HepG2 (cell line): ENCODE results near the gene PRR29. TPM values are rescaled to one million over a fixed set of nuclear protein-coding genes. Genes with fewer than 3 reads are reported as not detected.
A peak's percentile ranks its signal among the peaks of the same experiment; 100 is the strongest.

Source experiments
- CAMTA2 ChIP-seq: sonication (generic); formaldehyde crosslinking; IDR thresholded peaks from 2 replicates; pipeline ENCODE4 v1.4.0; 2020; ENCODE audit warnings: mild to moderate bottlenecking, missing genetic modification reagents, borderline replicate concordance
- DRAP1 ChIP-seq: IDR thresholded peaks from 2 replicates; pipeline ENCODE4 v1.6.1; 2016; ENCODE audit warnings: missing genetic modification reagents, missing compliant biosample characterization
- HMGXB3 ChIP-seq: sonication (generic); formaldehyde crosslinking; IDR thresholded peaks from 2 replicates; pipeline ENCODE4 v1.4.0; 2020; ENCODE audit warnings: missing genetic modification reagents, borderline replicate concordance
- HNRNPLL ChIP-seq: fragments of 200-400 bp; formaldehyde crosslinking; IDR thresholded peaks from 2 replicates; pipeline ENCODE4 v1.6.1; 2017; ENCODE audit warnings: mild to moderate bottlenecking, low read depth, low read length; ENCODE audit not compliant: poor library complexity, severe bottlenecking
- HOXA9 ChIP-seq: sonication (generic); formaldehyde crosslinking; IDR thresholded peaks from 2 replicates; pipeline ENCODE4 v1.8.1; 2022; ENCODE audit warnings: missing genetic modification reagents, mild to moderate bottlenecking, moderate library complexity, borderline replicate concordance
- KDM2A ChIP-seq: sonication (generic); formaldehyde crosslinking; IDR thresholded peaks from 2 replicates; pipeline ENCODE4 v1.4.0; 2020; ENCODE audit warnings: low read depth, missing genetic modification reagents, borderline replicate concordance
- MAFG ChIP-seq: sonication (generic); formaldehyde crosslinking; IDR thresholded peaks from 2 replicates; pipeline ENCODE4 v1.5.1; 2020; ENCODE audit warnings: mild to moderate bottlenecking, missing genetic modification reagents
- RELA ChIP-seq: sonication (generic); formaldehyde crosslinking; IDR thresholded peaks from 2 replicates; pipeline ENCODE4 v1.4.0; 2020; ENCODE audit warnings: missing genetic modification reagents
- RORA ChIP-seq: sonication (generic); formaldehyde crosslinking; IDR thresholded peaks from 2 replicates; pipeline ENCODE4 v1.5.0; 2020; ENCODE audit warnings: mild to moderate bottlenecking, missing genetic modification reagents, moderate library complexity
- SALL1 ChIP-seq: sonication (generic); formaldehyde crosslinking; IDR thresholded peaks from 2 replicates; pipeline ENCODE4 v1.8.0; 2022; ENCODE audit warnings: mild to moderate bottlenecking, missing genetic modification reagents
- TAF1 ChIP-seq: sonication (generic); formaldehyde crosslinking; IDR thresholded peaks from 2 replicates; pipeline ENCODE4 v1.4.0; 2020; ENCODE audit warnings: missing genetic modification reagents
- TEAD2 ChIP-seq: sonication (generic); formaldehyde crosslinking; IDR thresholded peaks from 2 replicates; pipeline ENCODE4 v1.9.0; 2021; ENCODE audit warnings: missing genetic modification reagents
- XRCC5 ChIP-seq: fragments of 200-400 bp; formaldehyde crosslinking; optimal IDR thresholded peaks from 2 replicates; pipeline ENCODE3; 2017; ENCODE audit warnings: mild to moderate bottlenecking, low read length
- ZBTB8A ChIP-seq: sonication (generic); formaldehyde crosslinking; IDR thresholded peaks from 2 replicates; pipeline ENCODE4 v1.4.0; 2020; ENCODE audit warnings: mild to moderate bottlenecking, low read depth, missing genetic modification reagents, borderline replicate concordance
- ZNF207 ChIP-seq: fragments of 450-650 bp; IDR thresholded peaks from 2 replicates; pipeline ENCODE4 v1.6.1; 2016; ENCODE audit warnings: antibody characterized with exemption, borderline replicate concordance
- ZNF543 ChIP-seq: sonication (generic); formaldehyde crosslinking; IDR thresholded peaks from 2 replicates; pipeline ENCODE4 v1.4.0; 2020; ENCODE audit warnings: mild to moderate bottlenecking, missing genetic modification reagents
- ZNF546 ChIP-seq: sonication (generic); formaldehyde crosslinking; conservative IDR thresholded peaks from 2 replicates; pipeline ENCODE4 v1.8.1; 2023; ENCODE audit warnings: mild to moderate bottlenecking, missing genetic modification reagents
- ZNF709 ChIP-seq: sonication (generic); formaldehyde crosslinking; IDR thresholded peaks from 2 replicates; pipeline ENCODE4 v1.5.0; 2020; ENCODE audit warnings: mild to moderate bottlenecking, missing genetic modification reagents
- ZNF747 ChIP-seq: sonication (generic); formaldehyde crosslinking; IDR thresholded peaks from 2 replicates; pipeline ENCODE4 v1.8.1; 2023; ENCODE audit warnings: missing genetic modification reagents, mild to moderate bottlenecking, borderline replicate concordance
- ZNF75D ChIP-seq: sonication (generic); formaldehyde crosslinking; IDR thresholded peaks from 2 replicates; pipeline ENCODE4 v1.8.1; 2023; ENCODE audit warnings: missing genetic modification reagents, mild to moderate bottlenecking, borderline replicate concordance
- polyA plus RNA-seq, 8 experiments: library from polyadenylated mRNA; depleted of rRNA in 3 of 8; stranded (reverse) in 7 of 8; unstranded in 1 of 8; fragments of >200 nt; fragmentation: Illumina TruSeq in 4 of 8; extraction: Trizol in 4 of 8; gene quantifications; 2 replicates each; pipeline versions ENCODE4 v1.2.1 to v1.2.3, GENCODE V29; 2011 to 2016; ENCODE audit warnings: low read depth in 4 of 8, missing spikeins in 1 of 8, mixed read lengths in 1 of 8; ENCODE audit not compliant: insufficient read depth in 1 of 8
- total RNA-seq, 5 experiments: library from RNA; depleted of rRNA; stranded (reverse); fragments of >200 nt; fragmentation: Illumina TruSeq; extraction: Trizol; gene quantifications; 2 replicates each; pipeline ENCODE4 v1.2.3, GENCODE V29; 2016; ENCODE audit warnings: low read depth in 1 of 5
- TF ChIP-seq, protein P1 (sequence below): sonication (generic); formaldehyde crosslinking; IDR thresholded peaks from 2 replicates; pipeline ENCODE4 v1.4.0; 2020; ENCODE audit warnings: missing genetic modification reagents, borderline replicate concordance
- TF ChIP-seq, protein P2 (sequence below): sonication (generic); formaldehyde crosslinking; IDR thresholded peaks from 2 replicates; pipeline ENCODE4 v1.4.0; 2020; ENCODE audit warnings: mild to moderate bottlenecking, missing genetic modification reagents

PRR29 gene
- total and polyA plus RNA-seq, 2 of the 13 experiments (the other 11 are each of a cell fraction or from before 2014, with no cell fraction given): 0.07 to 0.20 TPM

DNA sequence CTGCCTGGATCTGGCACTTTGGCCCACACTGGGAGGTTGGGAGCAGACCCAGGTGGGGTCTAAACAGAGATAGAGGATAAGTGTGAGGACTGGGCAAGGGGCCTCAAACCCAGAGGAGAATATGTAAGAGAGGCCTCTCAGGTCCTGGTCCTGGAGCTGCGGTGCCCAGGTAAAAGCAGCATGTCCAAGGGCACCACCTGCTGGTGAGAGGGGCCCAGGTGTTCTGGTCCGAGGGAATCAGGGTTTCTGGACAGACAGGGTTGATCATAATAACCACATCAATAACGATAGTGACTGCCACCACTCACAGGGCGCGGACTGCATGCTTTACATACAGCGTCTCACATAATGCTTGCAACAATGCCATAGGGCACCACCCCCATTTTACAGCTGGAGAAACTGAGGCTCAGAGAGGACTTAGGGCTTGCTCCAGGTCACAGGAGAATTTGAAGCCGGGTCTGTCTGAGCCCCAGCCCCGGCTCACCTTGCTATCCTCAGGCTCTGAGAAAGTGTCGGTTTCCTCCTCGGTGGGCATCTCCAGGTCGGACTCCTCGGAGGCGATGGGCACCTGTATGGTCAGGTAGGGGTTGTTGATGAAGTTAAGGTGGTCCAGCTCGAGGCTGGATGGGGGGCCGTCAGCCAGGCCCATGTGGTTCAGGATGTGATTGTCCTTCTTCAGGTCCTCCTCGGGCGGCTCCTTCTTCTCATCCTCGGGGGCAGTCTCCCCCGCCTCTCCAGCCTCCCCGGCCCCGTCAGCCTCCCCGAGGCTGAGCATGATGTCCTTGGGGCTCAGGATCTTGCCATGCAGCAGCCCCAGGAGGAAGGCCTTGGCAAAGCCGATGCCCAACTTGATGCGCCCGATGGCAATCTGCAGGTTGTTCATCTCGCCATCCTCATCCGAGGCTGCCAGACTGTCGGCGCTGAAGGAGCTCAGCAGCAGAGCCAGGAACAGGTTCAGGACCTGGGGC is 46.9 kb upstream of the PRR29 start (continued):
- TF ChIP-seq, protein P1, sequence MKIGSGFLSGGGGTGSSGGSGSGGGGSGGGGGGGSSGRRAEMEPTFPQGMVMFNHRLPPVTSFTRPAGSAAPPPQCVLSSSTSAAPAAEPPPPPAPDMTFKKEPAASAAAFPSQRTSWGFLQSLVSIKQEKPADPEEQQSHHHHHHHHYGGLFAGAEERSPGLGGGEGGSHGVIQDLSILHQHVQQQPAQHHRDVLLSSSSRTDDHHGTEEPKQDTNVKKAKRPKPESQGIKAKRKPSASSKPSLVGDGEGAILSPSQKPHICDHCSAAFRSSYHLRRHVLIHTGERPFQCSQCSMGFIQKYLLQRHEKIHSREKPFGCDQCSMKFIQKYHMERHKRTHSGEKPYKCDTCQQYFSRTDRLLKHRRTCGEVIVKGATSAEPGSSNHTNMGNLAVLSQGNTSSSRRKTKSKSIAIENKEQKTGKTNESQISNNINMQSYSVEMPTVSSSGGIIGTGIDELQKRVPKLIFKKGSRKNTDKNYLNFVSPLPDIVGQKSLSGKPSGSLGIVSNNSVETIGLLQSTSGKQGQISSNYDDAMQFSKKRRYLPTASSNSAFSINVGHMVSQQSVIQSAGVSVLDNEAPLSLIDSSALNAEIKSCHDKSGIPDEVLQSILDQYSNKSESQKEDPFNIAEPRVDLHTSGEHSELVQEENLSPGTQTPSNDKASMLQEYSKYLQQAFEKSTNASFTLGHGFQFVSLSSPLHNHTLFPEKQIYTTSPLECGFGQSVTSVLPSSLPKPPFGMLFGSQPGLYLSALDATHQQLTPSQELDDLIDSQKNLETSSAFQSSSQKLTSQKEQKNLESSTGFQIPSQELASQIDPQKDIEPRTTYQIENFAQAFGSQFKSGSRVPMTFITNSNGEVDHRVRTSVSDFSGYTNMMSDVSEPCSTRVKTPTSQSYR (CRISPR knock-in tag): no peak
- no peak for TF ChIP-seq TAF1 (CRISPR knock-in tag)
- TF ChIP-seq ZNF546 (CRISPR knock-in tag): no peak
- no peak for TF ChIP-seq KDM2A (CRISPR knock-in tag)
- no peak for TF ChIP-seq HOXA9 (CRISPR knock-in tag)
- no peak for TF ChIP-seq ZBTB8A (CRISPR knock-in tag)
- no peak for TF ChIP-seq HNRNPLL
- TF ChIP-seq, protein P2, sequence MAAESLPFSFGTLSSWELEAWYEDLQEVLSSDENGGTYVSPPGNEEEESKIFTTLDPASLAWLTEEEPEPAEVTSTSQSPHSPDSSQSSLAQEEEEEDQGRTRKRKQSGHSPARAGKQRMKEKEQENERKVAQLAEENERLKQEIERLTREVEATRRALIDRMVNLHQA (CRISPR knock-in tag): no peak
- no peak for TF ChIP-seq ZNF543 (CRISPR knock-in tag)
- TF ChIP-seq ZNF747 (CRISPR knock-in tag): no peak
- TF ChIP-seq DRAP1: no peak
- peak; percentile 76 for TF ChIP-seq XRCC5
- TF ChIP-seq CAMTA2 (CRISPR knock-in tag): no peak
- TF ChIP-seq HMGXB3 (CRISPR knock-in tag): 0 out of 2 replicates have a peak, but pooled peaks have one; percentile 29
- TF ChIP-seq MAFG: no peak
- TF ChIP-seq SALL1: no peak; the same call in 1 of the 2 replicates
- TF ChIP-seq RELA (CRISPR knock-in tag): no peak
- no peak for TF ChIP-seq TEAD2 (CRISPR knock-in tag)
- TF ChIP-seq ZNF75D: no peak
- TF ChIP-seq RORA (CRISPR knock-in tag): no peak
- 0 out of 2 replicates have a peak, but pooled peaks have one; percentile 29 for TF ChIP-seq ZNF709 (CRISPR knock-in tag)
- TF ChIP-seq ZNF207: no peak
